CD14-positive monocyte (primary cell): ENCODE measurements around the gene CFAP43. TPM values are rescaled to one million over a fixed set of nuclear protein-coding genes. Genes with fewer than 3 reads are reported as not detected.
A peak's percentile ranks its signal among the peaks of the same experiment; 100 is the strongest.
"Not testable (repeated sequence)": the region's sequence is repeated elsewhere in the genome, so short reads cannot be mapped to it uniquely, and the experiment has no call there.

ENCODE experiments used
- DNase-seq, 3 donors: peaks; one replicate each; pipeline ENCODE4 v3.0.0-alpha.2; 2011 to 2022
- H2AFZ ChIP-seq: 2 replicates; pipeline ENCODE4 v1.6.0; 2012; ENCODE audit warnings: mild to moderate bottlenecking, low read depth, low read length, inconsistent platforms; ENCODE audit not compliant: insufficient read depth, poor library complexity, severe bottlenecking
- H3K27ac ChIP-seq, 2 donors: 1 replicate in 1 of 2; 2 replicates in 1 of 2; pipeline ENCODE4 v1.5.1; 2012 to 2013; ENCODE audit warnings: low read length in 2 of 2, control low read depth in 1 of 2, inconsistent platforms in 1 of 2, low read depth in 1 of 2, mild to moderate bottlenecking in 1 of 2
- H3K27me3 ChIP-seq, 2 donors: one replicate each; pipeline versions ENCODE4 v1.6.0 to v1.6.1; 2011 to 2013; ENCODE audit warnings: low read length in 2 of 2; ENCODE audit not compliant: control insufficient read depth in 2 of 2, insufficient read depth in 2 of 2
- H3K36me3 ChIP-seq, 2 donors: replicated peaks in 1 of 2; 1 replicate in 1 of 2; 2 replicates in 1 of 2; pipeline versions ENCODE4 v1.5.1 to v1.6.1; 2012 to 2013; ENCODE audit warnings: low read length in 2 of 2, control low read depth in 1 of 2, inconsistent platforms in 1 of 2, mild to moderate bottlenecking in 1 of 2; ENCODE audit not compliant: insufficient read depth in 2 of 2, control insufficient read depth in 1 of 2
- H3K4me1 ChIP-seq, 2 donors: 1 replicate in 1 of 2; 2 replicates in 1 of 2; pipeline versions ENCODE4 v1.5.1 to v1.6.1; 2012 to 2013; ENCODE audit warnings: low read length in 2 of 2, control low read depth in 1 of 2, inconsistent platforms in 1 of 2, mild to moderate bottlenecking in 1 of 2, moderate library complexity in 1 of 2; ENCODE audit not compliant: insufficient read depth in 2 of 2, control insufficient read depth in 1 of 2
- H3K4me2 ChIP-seq: replicated peaks from 2 replicates; pipeline ENCODE3; 2012; ENCODE audit warnings: low read length, moderate library complexity, mild to moderate bottlenecking; ENCODE audit not compliant: poor library complexity, severe bottlenecking; ENCODE audit errors: extremely low read depth
- H3K4me3 ChIP-seq, 3 experiments: fragments of 200-600 bp in 1 of 3; sonication (generic) in 1 of 3; replicated peaks in 1 of 3; 1 replicate in 2 of 3; 2 replicates in 1 of 3; pipeline ENCODE4 v1.5.1; 2011 to 2013; ENCODE audit warnings: low read length in 3 of 3, mild to moderate bottlenecking in 3 of 3, control low read depth in 2 of 3, low read depth in 2 of 3, inconsistent platforms in 1 of 3, moderate library complexity in 1 of 3
- H3K79me2 ChIP-seq: 2 replicates; pipeline ENCODE4 v1.6.0; 2012; ENCODE audit warnings: mild to moderate bottlenecking, control low read depth, inconsistent platforms, low read length, moderate library complexity; ENCODE audit not compliant: insufficient read depth
- H3K9ac ChIP-seq: 2 replicates; pipeline ENCODE4 v1.6.0; 2017; ENCODE audit warnings: low read length, mild to moderate bottlenecking; ENCODE audit not compliant: insufficient read depth, poor library complexity, severe bottlenecking
- H3K9me3 ChIP-seq, 2 donors: replicated peaks in 1 of 2; 1 replicate in 1 of 2; 2 replicates in 1 of 2; pipeline versions ENCODE4 v1.5.1 to v1.6.1; 2012 to 2013; ENCODE audit warnings: low read length in 2 of 2, control low read depth in 1 of 2; ENCODE audit not compliant: control insufficient read depth in 1 of 2, insufficient read depth in 1 of 2
- H4K20me1 ChIP-seq: 2 replicates; pipeline ENCODE4 v1.6.0; 2012; ENCODE audit warnings: mild to moderate bottlenecking, low read length, control low read depth, moderate library complexity; ENCODE audit not compliant: insufficient read depth
- H3K27ac Mint-ChIP-seq, 7 donors: one replicate each; pipeline ENCODE4 v1.8.0; 2020; ENCODE audit warnings: mild to moderate bottlenecking in 7 of 7, mixed read lengths in 7 of 7, moderate library complexity in 6 of 7, inconsistent platforms in 2 of 7
- H3K27me3 Mint-ChIP-seq, 3 donors: one replicate each; pipeline ENCODE4 v1.8.0; 2021 to 2022; ENCODE audit warnings: low read depth in 3 of 3, mild to moderate bottlenecking in 3 of 3, mixed read lengths in 3 of 3, moderate library complexity in 3 of 3, inconsistent platforms in 1 of 3
- H3K36me3 Mint-ChIP-seq, 2 donors: one replicate each; pipeline ENCODE4 v1.8.0; 2020; ENCODE audit warnings: mixed read lengths in 2 of 2, inconsistent platforms in 1 of 2, mild to moderate bottlenecking in 1 of 2
- H3K4me1 Mint-ChIP-seq: one replicate; pipeline ENCODE4 v1.8.0; 2020; ENCODE audit warnings: mild to moderate bottlenecking, mixed read lengths
- H3K4me3 Mint-ChIP-seq, 2 donors: one replicate each; pipeline ENCODE4 v1.8.0; 2020; ENCODE audit warnings: mild to moderate bottlenecking in 2 of 2, mixed read lengths in 2 of 2, moderate library complexity in 1 of 2
- H3K9me3 Mint-ChIP-seq, 7 donors: one replicate each; pipeline ENCODE4 v1.8.0; 2020 to 2022; ENCODE audit warnings: mixed read lengths in 7 of 7, mild to moderate bottlenecking in 6 of 7, moderate library complexity in 6 of 7, inconsistent platforms in 2 of 7
- WGBS: methylation state at CpG from one replicate; pipeline ENCODE4 v1.1.5; 2013; ENCODE audit warnings: missing lambda C conversion rate; ENCODE audit not compliant: insufficient coverage; 5-methylcytosine and 5-hydroxymethylcytosine counted together
- intact Hi-C, 2 donors: fragments of 100-400 bp; cut with micrococcal nuclease; formaldehyde crosslinking; loops; one replicate each; pipeline versions ENCODE4 v1.15.0 to v1.15.1; 2023
- polyA plus RNA-seq, 3 donors: library from polyadenylated mRNA; depleted of rRNA in 1 of 3; unstranded in 2 of 3; stranded (reverse) in 1 of 3; fragments of 300-500 nt in 2 of 3; fragments of >200 nt in 1 of 3; fragmentation: Illumina TruSeq in 2 of 3; gene quantifications; 1 replicate in 2 of 3; 2 replicates in 1 of 3; pipeline ENCODE4 v1.2.3, GENCODE V29; 2012 to 2021
- TF ChIP-seq, protein P1 (sequence below): fragments of 200-600 bp; IDR thresholded peaks from one replicate; pipeline ENCODE4 v1.8.0; 2022; ENCODE audit warnings: antibody characterized with exemption, mild to moderate bottlenecking

The CFAP43 gene
- polyA plus RNA-seq, 3 donors, result 0.06 TPM; not detected in 2

DNA sequence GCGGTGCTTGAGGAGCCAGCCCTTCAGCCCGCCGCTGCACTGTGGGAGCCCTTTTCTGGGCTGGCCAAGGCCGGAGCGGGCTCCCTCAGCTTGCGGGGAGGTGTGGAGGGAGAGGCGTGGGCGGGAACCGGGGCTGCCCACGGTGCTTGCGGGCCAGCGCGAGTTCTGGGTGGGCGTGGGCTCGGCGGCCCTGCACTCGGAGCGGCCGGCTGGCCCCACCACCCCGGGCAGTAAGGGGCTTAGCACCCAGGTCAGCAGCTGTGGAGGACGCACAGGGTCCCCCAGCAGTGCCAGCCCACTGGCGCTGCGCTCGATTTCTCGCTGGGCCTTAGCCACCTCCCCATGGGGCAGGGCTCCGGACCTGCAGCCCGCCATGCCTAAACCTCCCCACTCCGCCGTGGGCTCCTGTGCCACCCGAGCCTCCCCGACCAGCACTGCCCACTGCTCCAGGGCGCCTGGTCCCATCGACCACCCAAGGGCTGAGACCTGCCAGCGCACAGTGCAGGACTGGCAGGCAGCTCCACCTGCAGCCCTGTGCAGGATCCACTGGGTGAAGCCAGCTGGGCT lies 13.0 kb upstream of the CFAP43 start:
- intact Hi-C loops, result no loop called here
- DNase-seq, result no peak
- TF ChIP-seq, protein P1, sequence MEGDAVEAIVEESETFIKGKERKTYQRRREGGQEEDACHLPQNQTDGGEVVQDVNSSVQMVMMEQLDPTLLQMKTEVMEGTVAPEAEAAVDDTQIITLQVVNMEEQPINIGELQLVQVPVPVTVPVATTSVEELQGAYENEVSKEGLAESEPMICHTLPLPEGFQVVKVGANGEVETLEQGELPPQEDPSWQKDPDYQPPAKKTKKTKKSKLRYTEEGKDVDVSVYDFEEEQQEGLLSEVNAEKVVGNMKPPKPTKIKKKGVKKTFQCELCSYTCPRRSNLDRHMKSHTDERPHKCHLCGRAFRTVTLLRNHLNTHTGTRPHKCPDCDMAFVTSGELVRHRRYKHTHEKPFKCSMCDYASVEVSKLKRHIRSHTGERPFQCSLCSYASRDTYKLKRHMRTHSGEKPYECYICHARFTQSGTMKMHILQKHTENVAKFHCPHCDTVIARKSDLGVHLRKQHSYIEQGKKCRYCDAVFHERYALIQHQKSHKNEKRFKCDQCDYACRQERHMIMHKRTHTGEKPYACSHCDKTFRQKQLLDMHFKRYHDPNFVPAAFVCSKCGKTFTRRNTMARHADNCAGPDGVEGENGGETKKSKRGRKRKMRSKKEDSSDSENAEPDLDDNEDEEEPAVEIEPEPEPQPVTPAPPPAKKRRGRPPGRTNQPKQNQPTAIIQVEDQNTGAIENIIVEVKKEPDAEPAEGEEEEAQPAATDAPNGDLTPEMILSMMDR, result no peak
- Mint-ChIP-seq H3K9me3 (peaks cover 0 to 5% (median 1%) of the 10 kb centered on the region in 7 donors), H3K4me3 (no peak overlapping the region), H3K27me3 (peaks cover 0 to 3% (median 0%) of the 10 kb centered on the region in 3 donors), H3K4me1 (peaks cover 35% of the 10 kb centered on the region), H3K36me3 (peaks cover 0 to 3% of the 10 kb centered on the region in 2 donors), H3K27ac (peak overlapping the region in 4 of 7 donors; percentile 98 to 99 (median 98))
- H3K27me3 ChIP-seq, result no peaks in the 10 kb centered on the region
- over 99% methylated on average over 17 of the region's 34 CpGs for WGBS
- H3K4me3 ChIP-seq, result no peak overlapping the region
- no peak overlapping the region for H3K27ac ChIP-seq
- H3K79me2 ChIP-seq, result no peaks in the 10 kb centered on the region
- H4K20me1 ChIP-seq, result no peaks in the 10 kb centered on the region
- H3K4me2 ChIP-seq, result no peak overlapping the region
- H3K36me3 ChIP-seq, result no peaks in the 10 kb centered on the region
- H3K9ac ChIP-seq, result no peak overlapping the region
- H3K4me1 ChIP-seq, result peaks cover 23 to 26% of the 10 kb centered on the region in 2 donors
- no peak overlapping the region for H2AFZ ChIP-seq
- H3K9me3 ChIP-seq, result peaks cover 0 to 3% of the 10 kb centered on the region in 2 donors

DNA sequence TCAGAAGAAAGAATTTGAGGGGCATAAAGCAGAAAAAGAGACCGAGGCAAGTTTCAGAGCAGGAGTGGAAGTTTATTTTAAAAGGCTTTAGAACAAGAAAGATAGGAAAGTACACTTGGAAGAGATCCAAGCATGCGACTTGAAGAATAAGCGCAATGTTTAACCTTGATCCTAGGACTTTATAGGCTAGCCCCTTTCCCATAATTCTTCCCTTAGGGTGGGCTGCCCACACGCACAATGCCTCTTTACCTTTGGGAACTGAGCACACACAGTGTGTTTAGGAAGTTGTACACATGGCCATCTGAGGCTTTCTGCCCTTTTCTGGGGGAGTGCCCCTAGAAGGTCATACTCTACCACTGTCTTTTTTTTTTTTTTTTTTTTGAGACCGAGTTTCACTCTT lies 11.3 kb upstream of the CFAP43 start:
- no peak overlapping the region for H2AFZ ChIP-seq
- H3K4me2 ChIP-seq, result no peak overlapping the region
- H3K27ac ChIP-seq, result no peak overlapping the region
- no peak overlapping the region for H3K9ac ChIP-seq
- no peaks in the 10 kb centered on the region for H3K36me3 ChIP-seq
- peaks cover 0 to 3% of the 10 kb centered on the region in 2 donors for H3K36me3 Mint-ChIP-seq
- peak overlapping the region in 3 of 7 donors; percentile 7 to 38 (median 25) for H3K27ac Mint-ChIP-seq
- intact Hi-C loops, result no loop called here
- no peaks in the 10 kb centered on the region for H3K27me3 Mint-ChIP-seq
- peaks cover 39% of the 10 kb centered on the region for H3K4me1 Mint-ChIP-seq
- no peak for DNase-seq
- TF ChIP-seq, protein P1, result no peak
- H3K9me3 ChIP-seq, result no peaks in the 10 kb centered on the region
- WGBS, result 100% methylated on average over 1 of the region's 5 CpGs
- H4K20me1 ChIP-seq, result no peaks in the 10 kb centered on the region
- no peak overlapping the region for H3K4me3 Mint-ChIP-seq
- H3K79me2 ChIP-seq, result no peaks in the 10 kb centered on the region
- no peaks in the 10 kb centered on the region for H3K27me3 ChIP-seq
- peaks cover 28 to 29% of the 10 kb centered on the region in 2 donors for H3K4me1 ChIP-seq
- peaks cover 0 to 5% (median 0%) of the 10 kb centered on the region in 7 donors for H3K9me3 Mint-ChIP-seq
- H3K4me3 ChIP-seq, result no peak overlapping the region

DNA sequence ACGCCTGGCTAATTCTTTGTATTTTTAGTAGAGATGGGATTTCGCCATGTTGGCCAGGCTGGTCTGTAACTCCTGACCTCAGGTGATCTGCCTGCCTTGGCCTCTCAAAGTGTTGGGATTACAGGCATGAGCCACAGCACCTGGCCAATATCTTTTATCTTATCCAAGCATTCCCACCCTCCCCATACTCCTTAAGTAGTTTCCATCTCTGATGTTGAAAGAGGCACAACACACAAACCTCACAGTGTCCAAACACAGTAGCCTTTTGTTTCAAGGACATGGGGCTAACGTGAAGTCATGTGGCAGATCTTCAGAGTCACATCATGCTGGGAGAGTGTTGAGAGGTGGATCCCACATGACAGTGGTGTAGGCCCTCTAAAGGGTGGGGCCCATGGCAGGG lies 10.8 kb upstream of the CFAP43 start:
- H3K9me3 Mint-ChIP-seq, H3K4me3 Mint-ChIP-seq, DNase-seq, H3K4me3 ChIP-seq, H4K20me1 ChIP-seq, H3K27ac ChIP-seq, H3K27me3 Mint-ChIP-seq, H3K36me3 ChIP-seq, H3K4me2 ChIP-seq, H3K27me3 ChIP-seq, H3K9me3 ChIP-seq, H3K9ac ChIP-seq, H3K79me2 ChIP-seq, intact Hi-C loops, H2AFZ ChIP-seq, H3K36me3 Mint-ChIP-seq: not testable (repeated sequence)
- 100% methylated on average over 1 of the region's 3 CpGs for WGBS
- Mint-ChIP-seq H3K4me1 (peaks cover 37% of the 10 kb centered on the region), H3K27ac (peak overlapping the region in 3 of 7 donors; percentile 25 to 70 (median 38))
- H3K4me1 ChIP-seq, result peaks cover 26 to 28% of the 10 kb centered on the region in 2 donors
